A549 (cell line): ENCODE results near the gene TAC3. TPM values are rescaled to one million over a fixed set of nuclear protein-coding genes. Genes with fewer than 3 reads are reported as not detected.

Experiments used
- ATAC-seq, 2 experiments: fragments of 200-7000 bp in 1 of 2; fragments of >200 bp in 1 of 2; cut with Nextera tagmentation in 1 of 2; cut with Tn5 transposase in 1 of 2; 3 replicates each; pipeline versions ENCODE4 v1.8.0 to v1.9.1; 2018 to 2020; ENCODE audit warnings: mild to moderate bottlenecking in 1 of 2, moderate library complexity in 1 of 2
- CTCF ChIA-PET: fragments of 300-600 bp; sonication (Branson Sonifier 250); formaldehyde crosslinking; extraction: SDS; loops from one replicate; lab custom pipeline; 2021; ENCODE audit warnings: antibody characterized with exemption, inconsistent platforms; lab: Yijun Ruan, JAX
- POLR2A ChIA-PET: fragments of 350-600 bp; formaldehyde crosslinking; extraction: SDS; loops from one replicate; lab custom pipeline; 2021; ENCODE audit warnings: antibody characterized with exemption, inconsistent platforms; lab: Yijun Ruan, JAX
- DNase-seq, 2 experiments: peaks; one replicate each; pipeline versions ENCODE4 v3.0.0 to v3.0.0-alpha.2; 2011 to 2016; ENCODE audit warnings: low read depth in 1 of 2, low spot score in 1 of 2
- FAIRE-seq: peaks from 2 replicates; lab custom pipeline; 2011; peaks lifted over from hg19 to GRCh38; lab: Jason Lieb, UNC
- H3K27ac ChIP-seq, 2 experiments: fragments of >200 bp; sonication (Bioruptor Twin); formaldehyde crosslinking; 3 replicates each; pipeline ENCODE4 v1.5.1; 2016 to 2017
- H3K4me1 ChIP-seq: fragments of >200 bp; sonication (Bioruptor Twin); formaldehyde crosslinking; 3 replicates; pipeline ENCODE4 v1.6.1; 2016
- H3K4me2 ChIP-seq: fragments of >200 bp; sonication (Bioruptor Twin); formaldehyde crosslinking; 3 replicates; pipeline ENCODE4 v1.6.1; 2016
- H3K4me3 ChIP-seq: fragments of >200 bp; sonication (Bioruptor Twin); formaldehyde crosslinking; 3 replicates; pipeline ENCODE4 v1.5.1; 2016
- H3K9me3 ChIP-seq: fragments of >200 bp; sonication (Bioruptor Twin); formaldehyde crosslinking; 3 replicates; pipeline ENCODE4 v1.6.1; 2016
- ATOH8 ChIP-seq: fragments of 250-450 bp; sonication (Bioruptor Pico); IDR thresholded peaks from 2 replicates; pipeline ENCODE4 v1.5.0; 2020; ENCODE audit warnings: low read depth, mild to moderate bottlenecking, moderate library complexity
- CEBPB ChIP-seq, 2 experiments: fragments of >200 bp in 1 of 2; sonication (Bioruptor Twin) in 1 of 2; formaldehyde crosslinking in 1 of 2; IDR thresholded peaks; 2 replicates each; pipeline ENCODE4 v1.6.1; 2012 to 2016
- CTCF ChIP-seq: fragments of >200 bp; sonication (Bioruptor Twin); formaldehyde crosslinking; IDR thresholded peaks from 3 replicates; pipeline ENCODE4 v1.5.1; 2016
- E2F6 ChIP-seq: IDR thresholded peaks from 2 replicates; pipeline ENCODE4 v1.6.1; 2012; ENCODE audit warnings: low read depth, borderline replicate concordance
- EHMT2 ChIP-seq: fragments of 200-600 bp; sonication (generic); IDR thresholded peaks from 2 replicates; pipeline ENCODE4 v1.6.1; 2016; ENCODE audit warnings: antibody characterized with exemption, low read depth, mild to moderate bottlenecking, moderate library complexity
- EP300 ChIP-seq, 2 experiments: fragments of >200 bp; sonication (Bioruptor Twin); formaldehyde crosslinking; IDR thresholded peaks; 2 replicates in 1 of 2; 3 replicates in 1 of 2; pipeline ENCODE4 v1.6.1; 2016 to 2017
- GATA3 ChIP-seq: IDR thresholded peaks from 2 replicates; pipeline ENCODE4 v1.6.1; 2012; ENCODE audit warnings: borderline replicate concordance
- JUN ChIP-seq, 2 experiments: fragments of >200 bp; sonication (Bioruptor Twin); formaldehyde crosslinking; IDR thresholded peaks; 2 replicates in 1 of 2; 3 replicates in 1 of 2; pipeline ENCODE4 v1.6.1; 2016 to 2017
- KDM5A ChIP-seq: fragments of 200-600 bp; sonication (generic); IDR thresholded peaks from 2 replicates; pipeline ENCODE4 v1.6.1; 2016; ENCODE audit warnings: antibody characterized with exemption, mild to moderate bottlenecking
- MYC ChIP-seq: IDR thresholded peaks from 2 replicates; pipeline ENCODE4 v1.6.1; 2012; ENCODE audit warnings: mild to moderate bottlenecking, inconsistent platforms, low read length, improper control_type of control experiment, borderline replicate concordance
- NPAS2 ChIP-seq: fragments of 250-450 bp; sonication (Bioruptor Pico); IDR thresholded peaks from 2 replicates; pipeline ENCODE4 v1.8.0; 2022; ENCODE audit warnings: mild to moderate bottlenecking, moderate library complexity, borderline replicate concordance
- PBX3 ChIP-seq: IDR thresholded peaks from 2 replicates; pipeline ENCODE4 v1.6.1; 2012
- POLR2AphosphoS2 ChIP-seq: conservative IDR thresholded peaks from 2 replicates; pipeline ENCODE4 v1.6.1; 2012; ENCODE audit warnings: low read length, improper control_type of control experiment, inconsistent platforms
- RAD21 ChIP-seq, 2 experiments: fragments of >200 bp in 1 of 2; sonication (Bioruptor Twin) in 1 of 2; formaldehyde crosslinking in 1 of 2; IDR thresholded peaks in 1 of 2; conservative IDR thresholded peaks in 1 of 2; 2 replicates in 1 of 2; 3 replicates in 1 of 2; pipeline ENCODE4 v1.6.1; 2012 to 2018; ENCODE audit warnings: inconsistent platforms in 1 of 2
- RCOR1 ChIP-seq: fragments of 150-350 bp; IDR thresholded peaks from 2 replicates; pipeline ENCODE4 v1.6.1; 2014; ENCODE audit warnings: antibody characterized with exemption, low read length, low read depth
- SMC3 ChIP-seq: fragments of >200 bp; sonication (Bioruptor Twin); formaldehyde crosslinking; IDR thresholded peaks from 3 replicates; pipeline ENCODE4 v1.6.1; 2018; ENCODE audit warnings: inconsistent platforms
- ZFP36 ChIP-seq: fragments of 450-650 bp; IDR thresholded peaks from 2 replicates; pipeline ENCODE4 v1.6.1; 2014; ENCODE audit warnings: borderline replicate concordance; ENCODE audit not compliant: partially characterized antibody
- WGBS: methylation state at CpG from one replicate; pipeline ENCODE4 v1.1.6; 2017; ENCODE audit errors: missing lambda C conversion rate; 5-methylcytosine and 5-hydroxymethylcytosine counted together
- polyA plus RNA-seq, 4 experiments: library from polyadenylated mRNA; depleted of rRNA in 3 of 4; stranded (reverse); fragments of >200 nt; fragmentation: RNase III in 1 of 4; extraction: RNeasy Plus Mini Kit Qiagen cat#74134 plus additional on column Dnase treatment in 1 of 4; gene quantifications; 2 replicates in 3 of 4; 3 replicates in 1 of 4; pipeline ENCODE4 v1.2.3, GENCODE V29; 2011 to 2017

TAC3 gene
- polyA plus RNA-seq, 2 of the 4 experiments (the other 2 are of a cell fraction) = 0.16 TPM; not detected in 1

- Histone ChIP-seq H3K4me2 (no peak overlapping the region), H3K4me3 (no peak overlapping the region), H3K27ac (no peak overlapping the region), H3K9me3 (no peaks in the 10 kb centered on the region), H3K4me1 (peaks cover 23% of the 10 kb centered on the region)
- 93% methylated on average over 5 of the region's 5 CpGs for WGBS
- TF ChIP-seq MYC (no peak), ZFP36 (no peak), ATOH8 (CRISPR knock-in tag) (no peak), EHMT2 (no peak), JUN (IDR thresholded peaks at IDR 0.05) (no peak), RCOR1 (no peak), GATA3 (no peak), NPAS2 (CRISPR knock-in tag) (no peak), KDM5A (no peak), POLR2AphosphoS2 (no peak), E2F6 (no peak), CEBPB (IDR thresholded peaks at IDR 0.05) (no peak)
- DNase-seq (no peak), ATAC-seq (no peak), FAIRE-seq (no peak)
- ChIA-PET POLR2A (no interaction called here), CTCF (interaction anchor here (1.3 to 3.4 kb wide), 5 partner anchors 8 to 102 kb away, joined by 4 to 31 read pairs (median 11); partner anchors contain the start of gene STAT6)
These were observed 6.2 kb downstream of the TAC3 start for GRCh38 chr12:57009949-57010626.

GRCh38 chr12:57008178-57008577, 8.2 kb downstream of the TAC3 start:
- H3K4me3 ChIP-seq = no peak overlapping the region
- peak; percentile 41 to 73; a peak in 5 of 6 replicates for ATAC-seq
- no peaks in the 10 kb centered on the region for H3K9me3 ChIP-seq
- ChIA-PET POLR2A (no interaction called here), CTCF (interaction anchor here (0.7 to 8.5 kb wide), 31 partner anchors 9 to 281 kb away, joined by 3 to 161 read pairs (median 4); partner anchors contain the start of genes MYO1A, STAT6 and TAC3)
- H3K4me1 ChIP-seq = peaks cover 27% of the 10 kb centered on the region
- no peak for FAIRE-seq
- peak; percentile 63 to 79 for DNase-seq
- TF ChIP-seq CTCF (peak; percentile 72), MYC (no peak), SMC3 (peak; percentile 62), PBX3 (no peak), EP300 (IDR thresholded peaks at IDR 0.05) (no peak), POLR2AphosphoS2 (no peak), RAD21 (conservative IDR thresholded peaks at IDR 0.05 in 1 of 2, IDR thresholded peaks at IDR 0.05 in 1 of 2) (peak; percentile 77 to 90)
- H3K4me2 ChIP-seq = peak overlapping the region; percentile 60
- H3K27ac ChIP-seq = peak overlapping the region in 1 of 2 experiments; percentile 59; a peak in 3 of 6 replicates
